ENCODE results near the gene CFAP52.

DNA sequence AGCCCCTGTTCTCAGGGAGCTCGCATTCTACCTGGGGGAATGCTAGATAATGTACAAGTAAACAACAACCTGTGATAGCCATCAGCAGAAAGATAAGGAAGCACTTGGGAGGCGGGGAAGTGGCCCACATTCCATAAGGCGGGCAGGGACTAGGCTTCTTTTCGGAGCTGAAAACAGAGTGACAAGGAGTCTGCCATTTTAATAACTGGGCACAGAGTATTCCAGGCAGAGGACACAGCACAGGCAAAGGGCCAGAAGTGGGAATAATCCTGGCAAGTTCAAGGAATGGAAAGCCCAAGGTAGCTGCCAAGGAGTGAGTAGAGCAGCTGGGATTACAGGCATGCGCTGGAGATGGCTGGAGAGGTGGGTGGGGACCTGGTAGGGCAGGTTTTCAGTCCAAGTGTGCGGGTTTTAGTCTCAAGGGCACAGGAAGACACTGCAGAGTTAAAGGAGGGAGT, 93.1 kb downstream of the CFAP52 start:
- no peak for TF ChIP-seq EZH2phosphoT487 (IDR thresholded peaks at IDR 0.05; ENCODE audit: low read length)
- TF ChIP-seq CTCF (IDR thresholded peaks at IDR 0.05; ENCODE audit: low read length): no peak
